Small intestine (tissue), 16 donors: Measurements from ENCODE around the gene AQP11. TPM values are rescaled to one million over a fixed set of nuclear protein-coding genes. Genes with fewer than 3 reads are reported as not detected.
"Not testable (repeated sequence)": the region's sequence is repeated elsewhere in the genome, so short reads cannot be mapped to it uniquely, and the experiment has no call there.

ENCODE experiments used
- DNase-seq, 2 donors: peaks; one replicate each; pipeline versions ENCODE4 v3.0.0 to v3.0.0-alpha.2; 2013
- FAIRE-seq: peaks from 2 replicates; lab custom pipeline; 2012; peaks lifted over from hg19 to GRCh38; lab: Jason Lieb, UNC
- H3K27ac ChIP-seq, 3 donors: one replicate each; pipeline ENCODE4 v1.5.1; 2013; ENCODE audit warnings: low read length in 2 of 3, mild to moderate bottlenecking in 2 of 3, control low read depth in 1 of 3, inconsistent platforms in 1 of 3, low read depth in 1 of 3, moderate library complexity in 1 of 3
- H3K27me3 ChIP-seq, 3 donors: one replicate each; pipeline ENCODE4 v1.6.1; 2013; ENCODE audit warnings: low read length in 3 of 3, inconsistent platforms in 1 of 3; ENCODE audit not compliant: control insufficient read depth in 3 of 3, insufficient read depth in 3 of 3
- H3K36me3 ChIP-seq, 3 donors: one replicate each; pipeline ENCODE4 v1.6.1; 2013; ENCODE audit warnings: low read length in 3 of 3, inconsistent platforms in 1 of 3, low read depth in 1 of 3, mild to moderate bottlenecking in 1 of 3, moderate library complexity in 1 of 3; ENCODE audit not compliant: control insufficient read depth in 3 of 3, insufficient read depth in 2 of 3
- H3K4me1 ChIP-seq, 3 donors: one replicate each; pipeline ENCODE4 v1.6.1; 2013; ENCODE audit warnings: low read length in 2 of 3, inconsistent platforms in 1 of 3, low read depth in 1 of 3, mild to moderate bottlenecking in 1 of 3, moderate library complexity in 1 of 3; ENCODE audit not compliant: control insufficient read depth in 3 of 3, insufficient read depth in 2 of 3
- H3K4me3 ChIP-seq, 3 donors: one replicate each; pipeline ENCODE4 v1.5.1; 2013; ENCODE audit warnings: low read length in 3 of 3, control low read depth in 1 of 3, inconsistent platforms in 1 of 3, low read depth in 1 of 3, mild to moderate bottlenecking in 1 of 3, moderate library complexity in 1 of 3
- H3K9me3 ChIP-seq, 2 donors: one replicate each; pipeline ENCODE4 v1.6.1; 2013; ENCODE audit warnings: low read depth in 1 of 2, low read length in 1 of 2; ENCODE audit not compliant: control insufficient read depth in 2 of 2, insufficient read depth in 1 of 2
- WGBS, 3 donors: extraction: QIAGEN DNeasy Blood & Tissue Kit; methylation state at CpG; one replicate each; pipeline ENCODE4 v1.1.7; 2013; 5-methylcytosine and 5-hydroxymethylcytosine counted together
- long read RNA-seq, 10 donors: transcript quantifications; one replicate each; lab custom pipeline, GENCODE V29; 2026
- polyA plus RNA-seq, 4 donors: library from polyadenylated mRNA; stranded (reverse) in 3 of 4; unstranded in 1 of 4; fragments of 200-250 nt in 3 of 4; fragments of 120-200 nt in 1 of 4; gene quantifications; one replicate each; pipeline versions ENCODE4 v1.2.1 to v1.2.3, GENCODE V29; 2013
- donor health status: healthy with polysubstance abuse.
- donor health status: control.
- donor health status: control.
- donor health status: Bipolar disorder and iron deficiency.
- donor health status: healthy.

Gene AQP11
- polyA plus RNA-seq, result 10 to 100 TPM in 3 of 4 donors, 1 to 10 TPM in 1; 9.8 to 23.5 (median 16.4) TPM
- long read RNA-seq, donor 1, transcript AQP11-201 (3 exons, 2,152 nt), result major isoform, 55 of 60 reads
- long read RNA-seq, donor 1, partial matches to known transcripts, result 5 of 60 reads
- long read RNA-seq, donor 1, other reads (novel, unspliced or antisense), result 0 of 60 reads
- long read RNA-seq, donor 2, transcript AQP11-201 (3 exons, 2,152 nt), result major isoform, 8 of 8 reads
- long read RNA-seq, donor 2, partial matches to known transcripts, result 0 of 8 reads
- long read RNA-seq, donor 2, other reads (novel, unspliced or antisense), result 0 of 8 reads
- long read RNA-seq, donor 3, transcript AQP11-201 (3 exons, 2,152 nt), result major isoform, 9 of 158 reads
- long read RNA-seq, donor 3, partial matches to known transcripts, result 107 of 158 reads
- long read RNA-seq, donor 3, other reads (novel, unspliced or antisense), result 42 of 158 reads
- long read RNA-seq, donor 4, result 0 reads
- long read RNA-seq, donor 5, transcript AQP11-201 (3 exons, 2,152 nt), result major isoform, 5 of 5 reads
- long read RNA-seq, donor 5, partial matches to known transcripts, result 0 of 5 reads
- long read RNA-seq, donor 5, other reads (novel, unspliced or antisense), result 0 of 5 reads
- long read RNA-seq, donor 6, transcript AQP11-201 (3 exons, 2,152 nt), result major isoform, 28 of 29 reads
- long read RNA-seq, donor 6, partial matches to known transcripts, result 0 of 29 reads
- long read RNA-seq, donor 6, other reads (novel, unspliced or antisense), result 0 of 29 reads
- long read RNA-seq, donor 7, result 0 reads
- long read RNA-seq, donor 8, partial matches to known transcripts, result 7 of 7 reads
- long read RNA-seq, donor 8, other reads (novel, unspliced or antisense), result 0 of 7 reads
- long read RNA-seq, donor 9, transcript AQP11-201 (3 exons, 2,152 nt), result major isoform, 6 of 6 reads
- long read RNA-seq, donor 9, partial matches to known transcripts, result 0 of 6 reads
- long read RNA-seq, donor 9, other reads (novel, unspliced or antisense), result 0 of 6 reads
- long read RNA-seq, donor 10, transcript AQP11-201 (3 exons, 2,152 nt), result major isoform, 7 of 7 reads
- long read RNA-seq, donor 10, partial matches to known transcripts, result 0 of 7 reads
- long read RNA-seq, donor 10, other reads (novel, unspliced or antisense), result 0 of 7 reads

- FAIRE-seq, result no peak
- DNase-seq, result peak; percentile 97 to 98
- Histone ChIP-seq H3K27ac (peak within 1 kb of the TSS; percentile 76 to 97 (median 90)), H3K9me3 (no peaks in the 10 kb centered on the region), H3K4me1 (peaks cover 3 to 9% (median 3%) of the 10 kb centered on the region in 3 donors), H3K36me3 (no peaks in the 10 kb centered on the region), H3K27me3 (no peaks in the 10 kb centered on the region), H3K4me3 (peak within 1 kb of the TSS; percentile 54 to 97 (median 70))
- WGBS, 3 donors, result 0 to 1% (median 0%) methylated on average over 33 to 75 of the region's 75 CpGs
Measured at GRCh38 chr11:77589521-77590193, at the start of gene AQP11. AQP11 (plus strand) TSS chr11:77589953; CDS start chr11:77589993, 40 bp downstream.

GRCh38 chr11:77542296-77542695 is 47.5 kb upstream of the AQP11 start:
- no peak overlapping the region for H3K4me3 ChIP-seq
- no peak for FAIRE-seq
- WGBS, 3 donors, result 65 to 76% (median 70%) methylated on average over 1 of the region's 1 CpG
- H3K9me3 ChIP-seq, result no peaks in the 10 kb centered on the region
- no peak for DNase-seq
- H3K27ac ChIP-seq, result no peak overlapping the region
- peaks cover 0 to 4% (median 0%) of the 10 kb centered on the region in 3 donors for H3K27me3 ChIP-seq
- no peaks in the 10 kb centered on the region for H3K36me3 ChIP-seq
- H3K4me1 ChIP-seq, result peaks cover 0 to 10% (median 0%) of the 10 kb centered on the region in 3 donors

DNA sequence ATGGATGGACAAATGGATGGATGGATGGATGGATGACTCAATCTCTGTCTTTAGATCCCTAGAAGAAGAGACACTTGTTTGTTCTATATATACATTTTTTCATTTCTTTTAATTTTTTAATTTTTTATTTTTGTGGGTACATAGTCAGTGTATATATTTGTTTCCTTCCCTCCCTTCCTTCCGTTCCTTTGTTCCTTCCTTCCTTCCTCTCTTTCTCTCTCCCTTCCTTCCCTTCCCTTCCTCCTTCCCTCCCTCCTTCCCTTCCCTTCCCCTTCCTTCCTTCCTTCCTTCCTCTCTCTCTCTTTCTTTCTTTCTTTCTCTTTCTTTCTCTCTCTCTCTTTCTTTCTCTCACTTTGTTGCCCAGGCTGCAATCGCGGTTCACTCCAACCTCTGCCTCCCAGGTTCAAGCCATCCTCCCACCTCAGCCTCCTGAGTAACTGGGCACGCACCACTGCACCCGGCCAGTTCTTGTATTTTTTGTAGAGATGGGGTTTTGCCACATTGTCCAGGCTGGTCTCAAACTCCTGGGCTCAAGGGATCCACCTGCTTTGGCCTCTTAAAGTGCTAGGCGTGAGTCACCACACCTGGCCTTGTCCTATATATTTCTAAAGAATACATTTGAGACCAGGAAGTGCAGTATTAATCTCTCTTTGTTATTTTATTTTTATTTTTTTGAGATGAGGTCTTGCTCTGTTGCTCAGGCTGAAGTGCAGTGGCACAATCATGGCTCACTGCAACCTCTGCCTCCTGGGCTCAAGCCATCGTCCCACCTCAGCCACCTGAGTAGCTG is 42.5 kb upstream of the AQP11 start:
- WGBS, 3 donors, result 90 to 92% (median 90%) methylated on average over 7 of the region's 7 CpGs

GRCh38 chr11:77547863-77548551 is 41.7 kb upstream of the AQP11 start:
- no peak for FAIRE-seq
- Histone ChIP-seq H3K27ac (peak overlapping the region in 2 of 3 donors; percentile 41 to 71), H3K36me3 (no peaks in the 10 kb centered on the region), H3K27me3 (no peaks in the 10 kb centered on the region), H3K4me1 (peaks cover 0 to 24% (median 0%) of the 10 kb centered on the region in 3 donors), H3K4me3 (no peak overlapping the region), H3K9me3 (peaks cover 0 to 12% of the 10 kb centered on the region in 2 donors)
- DNase-seq, result peak; percentile 85
- WGBS, 3 donors, result 19 to 27% (median 23%) methylated on average over 9 of the region's 9 CpGs

More for the DNA sequence above, 42.5 kb upstream of the AQP11 start:
- FAIRE-seq, result no peak
- Histone ChIP-seq H3K27me3 (no peaks in the 10 kb centered on the region), H3K27ac (peak overlapping the region in 1 of 3 donors; percentile 71), H3K9me3 (peaks cover 0 to 12% of the 10 kb centered on the region in 2 donors), H3K4me1 (peaks cover 0 to 24% (median 0%) of the 10 kb centered on the region in 3 donors), H3K36me3 (no peaks in the 10 kb centered on the region), H3K4me3 (no peak overlapping the region)
- no peak for DNase-seq

DNA sequence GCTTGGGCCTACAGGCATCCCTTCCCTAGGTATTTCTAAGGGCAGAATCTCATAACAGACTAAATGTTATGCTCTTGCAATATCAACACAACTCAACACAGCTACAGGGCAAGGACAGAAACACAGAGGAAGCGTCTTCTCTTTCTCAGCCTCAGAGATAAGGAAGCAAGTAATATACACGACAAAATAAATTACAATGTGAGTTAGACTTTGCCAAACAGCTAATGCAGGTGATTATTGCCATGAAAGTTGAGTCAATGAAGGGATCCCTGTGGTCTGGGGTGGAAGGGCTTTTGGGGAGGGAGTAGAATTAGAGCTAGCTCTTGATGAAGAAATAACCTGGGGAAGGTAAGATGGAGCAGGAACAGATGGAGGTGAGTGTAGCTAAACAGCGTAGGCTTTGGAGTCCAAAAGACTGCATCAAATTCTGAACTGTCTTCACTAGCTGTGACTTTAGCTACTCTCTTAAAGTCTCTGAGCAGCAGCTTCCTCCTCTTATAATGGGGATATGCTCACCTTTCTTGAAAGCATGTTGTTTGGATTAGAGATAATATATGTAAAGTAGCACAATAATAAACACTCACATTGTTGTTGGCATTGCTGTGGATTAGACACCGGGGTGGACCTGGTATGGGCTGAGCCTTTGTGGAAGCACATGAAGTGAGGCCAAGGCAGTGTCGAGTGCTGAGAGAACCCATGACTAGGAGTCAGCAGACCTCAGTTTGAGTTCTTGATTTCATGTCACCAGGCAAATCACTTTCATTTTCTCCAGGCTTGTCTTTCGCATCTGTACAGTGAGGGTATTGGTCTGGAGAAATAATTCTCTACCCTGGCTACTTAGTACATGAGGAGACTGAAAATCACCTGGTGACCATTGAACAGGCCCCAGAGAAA is 41.0 kb upstream of the AQP11 start:
- H3K36me3 ChIP-seq, result no peaks in the 10 kb centered on the region

GRCh38 chr11:77551426-77551825 is 38.3 kb upstream of the AQP11 start:
- WGBS, 3 donors, result 89 to 93% (median 90%) methylated on average over 8 of the region's 8 CpGs
- DNase-seq, H3K27me3 ChIP-seq, H3K4me3 ChIP-seq, H3K27ac ChIP-seq, H3K36me3 ChIP-seq, FAIRE-seq: not testable (repeated sequence)
- peaks cover 0 to 30% of the 10 kb centered on the region in 2 donors for H3K9me3 ChIP-seq
- peaks cover 0 to 18% (median 0%) of the 10 kb centered on the region in 3 donors for H3K4me1 ChIP-seq

More for the DNA sequence above, 41.0 kb upstream of the AQP11 start:
- H3K27me3 ChIP-seq, result no peaks in the 10 kb centered on the region
- H3K27ac ChIP-seq, result peak overlapping the region in 1 of 3 donors; percentile 53
- WGBS, 3 donors, result 62 to 72% (median 68%) methylated on average over 6 of the region's 6 CpGs
- FAIRE-seq, result no peak
- peak in 1 of 2 donors; percentile 74 for DNase-seq
- peaks cover 0 to 14% of the 10 kb centered on the region in 2 donors for H3K9me3 ChIP-seq
- H3K4me1 ChIP-seq, result peaks cover 0 to 23% (median 0%) of the 10 kb centered on the region in 3 donors
- no peak overlapping the region for H3K4me3 ChIP-seq
